ENCODE data around the gene BTRC.
"Not testable (repeated sequence)": the region's sequence is repeated elsewhere in the genome, so short reads cannot be mapped to it uniquely, and the experiment has no call there.

BTRC gene

DNA sequence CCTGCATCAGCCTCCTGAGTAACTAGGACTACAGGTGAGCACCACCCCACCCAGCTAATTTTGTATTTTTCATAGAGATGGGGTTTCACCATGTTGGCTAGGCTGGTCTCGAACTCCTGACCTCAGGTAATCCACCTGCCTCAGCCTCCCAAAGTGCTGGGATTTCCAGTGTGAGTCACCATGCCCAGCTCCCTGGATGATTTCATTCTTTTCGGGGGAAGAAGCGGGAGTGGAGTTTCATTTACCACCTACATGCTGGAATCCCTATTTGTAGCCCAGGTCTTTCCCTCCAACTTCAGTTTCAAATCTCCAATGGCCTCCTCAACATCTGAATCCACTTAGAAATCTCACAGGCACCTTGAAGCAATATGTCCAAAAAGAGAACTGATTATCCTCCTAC is 2.9 kb upstream of the BTRC start:
- DNase-seq = no peak

- DNase-seq = no peak
These were observed 2.5 kb upstream of the BTRC start for GRCh38 chr10:101351477-101351876.

DNA sequence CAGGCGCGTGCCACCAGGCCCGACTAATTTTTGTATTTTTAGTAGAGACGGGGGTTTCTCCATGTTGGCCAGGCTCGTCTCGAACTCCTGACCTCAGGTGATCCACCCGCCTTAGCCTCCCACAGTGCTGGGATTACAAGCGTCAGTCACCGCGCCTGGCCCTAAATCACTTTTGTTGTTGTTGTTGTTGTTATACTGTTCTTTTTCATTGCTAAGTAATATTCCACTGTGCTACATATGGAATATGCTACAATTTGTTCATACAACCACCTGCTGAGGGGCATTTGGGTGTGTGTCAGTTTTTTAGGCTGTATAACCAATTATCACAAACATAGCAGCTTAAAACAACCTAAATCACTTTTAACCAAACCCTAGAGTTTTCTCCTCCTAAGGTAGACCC is 1.1 kb upstream of the BTRC start:
- DNase-seq = not testable (repeated sequence)

- no peak for DNase-seq
These were observed 535 bp downstream of the BTRC start for GRCh38 chr10:101354328-101355071.

GRCh38 chr10:101355072-101355706 is 1.2 kb downstream of the BTRC start:
- DNase-seq = no peak

GRCh38 chr10:101356132-101356531 is 2.2 kb downstream of the BTRC start:
- DNase-seq = no peak

- DNase-seq = no peak
These were observed 4.0 kb downstream of the BTRC start for GRCh38 chr10:101357958-101358357.

GRCh38 chr10:101358706-101359300 is 4.8 kb downstream of the BTRC start:
- no peak for DNase-seq

DNA sequence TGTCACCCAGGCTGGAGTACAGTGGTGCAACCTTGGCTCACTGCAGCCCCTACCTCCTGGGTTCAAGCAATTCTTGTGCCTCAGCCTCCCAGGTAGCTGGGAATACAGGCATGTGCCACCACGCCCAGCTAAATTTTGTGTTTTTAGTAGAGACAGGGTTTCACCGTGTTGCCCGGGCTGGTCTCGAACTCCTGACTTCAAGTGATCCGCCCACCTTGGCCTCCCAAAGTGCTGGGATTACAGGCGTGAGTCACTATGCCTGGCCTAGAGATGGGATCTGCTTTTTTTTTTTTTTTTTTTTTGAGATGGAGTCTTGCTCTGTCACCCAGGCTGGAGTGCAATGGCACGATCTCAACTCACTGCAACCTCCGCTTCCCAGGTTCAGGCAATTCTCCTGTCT is 6.1 kb downstream of the BTRC start:
- DNase-seq = not testable (repeated sequence)

- DNase-seq = not testable (repeated sequence)
These were observed 6.9 kb downstream of the BTRC start for GRCh38 chr10:101360841-101361240.

DNA sequence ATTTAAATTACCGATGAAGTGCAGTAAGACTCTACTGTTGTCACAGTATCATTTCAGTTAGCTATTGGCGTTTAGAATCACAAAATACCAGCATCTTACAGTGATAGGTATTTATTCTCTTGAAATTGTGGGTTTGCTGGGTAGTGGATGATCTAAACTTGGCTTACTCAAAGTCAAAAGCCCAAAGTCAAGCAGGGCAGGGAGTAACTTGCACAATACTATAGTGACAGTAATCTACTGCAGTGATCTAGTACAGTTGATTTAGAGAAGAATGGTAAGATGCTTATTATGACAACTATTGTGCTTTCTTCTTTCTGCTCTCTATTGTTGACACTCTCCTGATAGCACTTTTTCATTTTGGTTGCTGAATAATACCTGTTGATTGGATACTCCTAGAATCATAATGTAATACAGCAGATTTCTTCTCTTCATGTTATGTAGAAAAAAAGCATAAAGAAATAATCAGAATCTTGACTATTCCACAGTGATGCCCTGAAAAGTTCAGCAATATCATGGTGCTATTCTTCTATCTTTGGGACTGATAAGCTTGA is 10.0 kb downstream of the BTRC start:
- no peak for DNase-seq

DNA sequence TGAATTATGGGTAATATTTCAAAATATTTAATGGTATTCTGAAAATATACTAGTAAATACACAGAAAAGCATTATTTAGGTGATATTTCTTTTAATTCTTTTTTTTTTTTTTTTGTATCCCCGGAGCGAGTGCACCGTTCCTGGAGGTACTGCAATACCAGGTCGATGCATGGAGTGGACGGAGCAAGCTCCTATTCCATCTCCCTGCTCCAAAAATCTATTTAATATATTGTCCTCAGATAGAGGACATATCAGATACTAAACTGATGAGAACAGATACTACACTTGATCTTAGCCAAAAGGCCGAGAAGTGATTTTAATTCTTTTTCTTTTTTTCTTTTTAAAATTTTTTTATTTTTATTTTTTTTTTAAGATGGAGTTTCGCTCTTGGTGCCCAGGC is 10.8 kb downstream of the BTRC start:
- no peak for DNase-seq

DNA sequence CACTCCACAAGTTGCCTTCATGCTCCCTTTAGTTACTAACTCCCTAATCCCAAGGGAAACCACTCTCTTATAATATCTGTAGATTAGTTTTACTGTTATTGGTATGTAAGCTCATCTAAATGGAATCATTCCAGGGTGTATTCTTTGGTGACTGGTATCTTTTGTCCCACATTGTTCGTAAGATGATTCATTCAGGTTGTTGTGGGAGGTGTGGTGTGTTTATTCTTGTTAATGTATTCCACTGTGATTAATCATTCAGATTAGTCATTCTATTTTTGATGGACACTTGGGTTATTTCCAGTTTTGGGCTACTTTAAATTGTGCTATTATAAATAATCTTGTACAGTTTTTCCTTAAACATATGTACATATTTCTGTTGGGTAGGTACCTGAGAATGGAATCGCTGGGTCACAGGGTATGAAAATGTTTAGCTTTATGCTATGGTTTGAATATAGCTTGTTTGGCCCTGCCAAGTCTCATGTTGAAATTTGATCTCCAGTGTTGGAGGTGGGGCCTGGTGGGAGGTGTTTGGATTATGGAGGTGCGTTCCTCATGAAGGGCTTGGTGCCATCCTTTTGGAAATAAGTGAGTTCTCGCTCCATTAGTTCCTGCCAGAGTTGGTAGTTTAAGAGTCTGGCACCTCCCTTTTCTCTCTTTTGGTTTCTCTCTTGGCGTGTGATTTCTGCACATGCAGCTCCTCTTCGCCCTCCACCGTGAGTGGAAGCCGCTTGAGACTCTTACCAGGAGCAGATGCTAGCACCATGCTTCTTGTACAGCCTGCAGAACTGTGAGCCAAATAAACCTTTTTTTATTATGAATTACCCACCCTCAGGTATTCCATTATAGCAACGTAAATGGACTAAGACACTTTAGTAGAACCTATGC is 13.8 kb downstream of the BTRC start:
- no peak for DNase-seq

DNA sequence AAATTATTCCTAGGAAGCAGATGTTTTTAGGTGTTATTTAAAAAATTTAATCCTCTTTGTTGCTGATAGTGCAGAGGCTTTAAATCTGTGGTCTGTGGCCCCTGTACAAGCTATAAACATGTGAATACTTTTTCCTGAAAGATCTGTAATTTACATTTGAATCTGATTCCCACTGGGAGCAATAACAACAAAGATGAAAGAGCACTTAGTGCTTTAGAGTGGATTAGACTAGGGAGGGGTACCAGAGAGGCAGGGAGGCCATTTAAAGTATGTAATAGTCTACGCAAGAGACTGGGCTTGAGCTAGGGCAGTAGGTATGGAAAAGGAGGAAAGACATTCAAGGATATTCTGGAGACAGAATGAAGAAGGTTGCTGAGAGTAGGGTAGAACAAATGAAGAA is 19.1 kb downstream of the BTRC start:
- DNase-seq = no peak

DNA sequence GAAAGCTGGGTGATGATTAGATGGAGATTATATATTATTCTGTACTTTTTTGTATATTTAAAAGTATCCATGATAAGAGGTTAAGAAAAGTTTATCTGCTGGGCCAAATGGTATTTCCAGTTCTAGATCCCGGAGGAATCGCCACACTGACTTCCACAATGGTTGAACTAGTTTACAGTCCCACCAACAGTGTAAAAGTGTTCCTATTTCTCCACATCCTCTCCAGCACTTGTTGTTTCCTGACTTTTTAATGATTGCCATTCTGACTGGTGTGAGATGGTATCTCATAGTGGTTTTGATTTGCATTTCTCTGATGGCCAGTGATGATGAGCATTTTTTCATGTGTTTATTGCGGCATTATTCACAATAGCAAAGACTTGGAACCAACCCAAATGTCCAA is 20.0 kb downstream of the BTRC start:
- not testable (repeated sequence) for DNase-seq

GRCh38 chr10:101375076-101375475 is 21.1 kb downstream of the BTRC start:
- no peak for DNase-seq

DNA sequence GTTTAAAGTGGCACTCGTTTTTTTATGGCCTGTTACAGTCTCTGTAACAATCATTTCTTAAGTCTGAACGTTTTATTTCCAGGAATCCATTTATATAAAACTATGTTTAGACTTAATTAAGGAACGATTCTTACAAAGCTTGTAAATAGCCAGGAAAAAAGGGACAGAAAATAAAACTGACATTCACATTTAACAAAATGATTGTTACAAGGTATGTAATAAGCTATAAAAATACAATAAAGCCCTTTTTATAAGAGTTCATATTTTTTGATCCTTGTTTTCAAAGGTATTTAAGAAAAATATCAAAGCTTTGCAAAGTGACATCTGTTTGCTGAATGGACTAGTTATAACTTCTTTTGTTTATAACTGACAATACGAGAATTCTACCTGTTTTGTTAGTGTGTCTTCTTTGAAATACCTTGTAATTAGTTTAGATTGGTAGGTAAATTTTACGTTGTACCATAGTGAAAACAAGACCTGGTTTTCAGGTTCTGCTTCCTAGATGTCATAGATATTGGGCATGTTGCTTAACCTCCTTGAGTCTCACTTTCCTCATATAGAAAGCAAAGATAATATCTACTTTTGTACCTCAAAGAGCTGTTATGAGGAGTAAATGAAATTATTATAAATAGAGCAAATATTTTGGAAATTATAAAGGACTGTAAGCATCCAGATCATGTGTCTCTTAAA is 25.8 kb downstream of the BTRC start:
- no peak for DNase-seq

GRCh38 chr10:101380353-101381017 is 26.5 kb downstream of the BTRC start:
- DNase-seq = no peak

DNA sequence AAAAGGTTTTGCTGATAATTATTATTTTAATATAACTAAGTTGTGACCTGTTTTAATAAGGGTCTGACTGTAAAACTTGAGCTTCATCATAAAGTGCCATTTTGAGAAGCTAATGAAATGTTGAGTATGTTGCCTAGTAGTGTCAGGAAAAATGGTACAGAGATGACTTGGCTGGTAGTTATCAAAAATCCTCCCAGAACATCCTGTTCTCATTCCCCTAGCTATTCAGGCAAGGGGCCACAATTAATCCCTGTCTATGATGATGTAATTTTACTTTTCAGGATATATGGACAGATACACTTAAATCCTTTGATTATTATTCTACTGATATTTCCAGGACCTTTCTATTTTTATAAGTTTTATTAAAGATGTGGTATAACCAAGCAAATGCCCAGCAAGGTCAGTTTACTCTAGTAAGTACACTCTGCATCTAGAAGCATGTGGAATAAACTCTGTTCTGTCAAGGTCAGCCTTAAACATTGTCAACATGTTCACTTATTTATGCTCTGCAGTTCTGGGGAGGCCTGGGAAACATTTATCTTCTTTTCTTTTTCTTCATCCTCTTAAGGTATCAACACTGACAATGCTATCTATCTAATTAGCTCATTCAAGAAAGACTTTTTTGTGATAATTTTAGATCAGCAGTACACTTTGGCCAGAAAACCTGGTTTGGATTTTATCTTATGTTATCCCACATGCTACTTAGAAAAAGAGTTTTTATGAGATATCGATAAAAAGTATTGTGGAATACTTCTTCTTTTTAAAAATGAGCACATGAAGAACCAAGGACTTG is 32.1 kb downstream of the BTRC start:
- no peak for DNase-seq

DNA sequence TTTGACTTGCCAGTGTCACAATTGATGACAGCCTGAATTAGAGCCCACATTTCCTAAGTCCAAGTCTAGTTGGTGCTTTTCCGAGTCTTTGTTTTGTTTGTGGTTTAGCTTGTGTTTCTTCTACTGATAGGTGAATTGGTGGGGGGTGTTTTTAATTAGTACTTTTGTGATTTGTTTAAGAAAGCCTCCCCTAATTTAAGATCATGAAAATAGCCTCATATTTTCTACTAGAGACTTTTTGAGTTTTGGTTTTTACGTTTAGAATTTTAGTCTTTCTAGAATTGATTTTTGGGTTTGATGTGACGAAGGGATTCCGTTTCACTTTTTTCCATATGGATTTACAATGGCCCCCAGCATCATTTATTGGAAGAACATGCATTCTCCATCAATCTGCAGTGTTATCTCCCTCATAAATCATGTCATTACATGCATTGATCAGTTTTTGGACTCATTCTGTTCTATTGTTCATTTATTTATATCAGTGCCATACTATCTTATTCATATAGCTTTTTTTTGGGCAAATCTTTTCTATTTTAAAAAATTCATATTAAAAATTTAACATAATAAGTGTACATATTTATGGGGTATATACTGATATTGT is 32.8 kb downstream of the BTRC start:
- no peak for DNase-seq
